ENCODE measurements around the gene GNG7.
A peak's percentile ranks its signal among the peaks of the same experiment; 100 is the strongest.
"Not testable (repeated sequence)": the region's sequence is repeated elsewhere in the genome, so short reads cannot be mapped to it uniquely, and the experiment has no call there.

Gene GNG7

GRCh38 chr19:2610637-2611482 lies 91.6 kb downstream of the GNG7 start:
- H3K27ac ChIP-seq: no peak overlapping the region
- peaks cover 74% of the 10 kb centered on the region for H4K20me1 ChIP-seq
- peaks cover 90% of the 10 kb centered on the region for H3K4me1 ChIP-seq
- peak overlapping the region; percentile 41; the same call in 1 of the 2 replicates for H3K9ac ChIP-seq
- peak overlapping the region; percentile 52 for H3K4me3 ChIP-seq
- no peaks in the 10 kb centered on the region for H3K27me3 ChIP-seq
- no peak for TF ChIP-seq Cebpa-rat (IDR thresholded peaks at IDR 0.05)
- H3K4me2 ChIP-seq: peak overlapping the region; percentile 89
- peaks cover 31% of the 10 kb centered on the region for H3K36me3 ChIP-seq
- H3K9me3 ChIP-seq: peaks cover 11% of the 10 kb centered on the region

- Histone ChIP-seq H3K9me3 (peaks cover 15% of the 10 kb centered on the region), H3K4me3 (no peak overlapping the region), H3K4me1 (peaks cover 78% of the 10 kb centered on the region), H3K36me3 (peaks cover 40% of the 10 kb centered on the region), H3K4me2 (peak overlapping the region; percentile 89), H3K27ac (no peak overlapping the region), H3K27me3 (no peaks in the 10 kb centered on the region), H4K20me1 (peaks cover 74% of the 10 kb centered on the region), H3K9ac (no peak overlapping the region)
- no peak for TF ChIP-seq Cebpa-rat (IDR thresholded peaks at IDR 0.05)
Observed at GRCh38 chr19:2609389-2610116, 92.9 kb downstream of the GNG7 start.

- not testable (repeated sequence) for H3K4me3 ChIP-seq, H3K9ac ChIP-seq
- H3K4me2 ChIP-seq: peak overlapping the region; percentile 89
Observed at GRCh38 chr19:2609034-2609388, 93.5 kb downstream of the GNG7 start.

GRCh38 chr19:2608602-2608922 lies 93.9 kb downstream of the GNG7 start:
- Histone ChIP-seq H3K27ac (no peak overlapping the region), H3K36me3 (peaks cover 38% of the 10 kb centered on the region), H3K27me3 (no peaks in the 10 kb centered on the region), H3K9ac (no peak overlapping the region), H3K4me3 (no peak overlapping the region), H4K20me1 (peaks cover 75% of the 10 kb centered on the region), H3K9me3 (peaks cover 12% of the 10 kb centered on the region; the same call in 1 of the 2 replicates), H3K4me2 (0 out of 2 replicates have a peak overlapping the region, but pooled peaks have one; percentile 89), H3K4me1 (peaks cover 74% of the 10 kb centered on the region)
- TF ChIP-seq Cebpa-rat (IDR thresholded peaks at IDR 0.05): no peak

More at GRCh38 chr19:2609034-2609388, 93.5 kb downstream of the GNG7 start:
- H3K27me3 ChIP-seq, H3K27ac ChIP-seq: not testable (repeated sequence)
- peaks cover 75% of the 10 kb centered on the region for H4K20me1 ChIP-seq
- peaks cover 12% of the 10 kb centered on the region; the same call in 1 of the 2 replicates for H3K9me3 ChIP-seq
- H3K4me1 ChIP-seq: peaks cover 74% of the 10 kb centered on the region
- H3K36me3 ChIP-seq: peaks cover 38% of the 10 kb centered on the region

GRCh38 chr19:2607712-2608601 lies 94.5 kb downstream of the GNG7 start:
- Histone ChIP-seq H3K27ac (no peak overlapping the region), H3K36me3 (peaks cover 44% of the 10 kb centered on the region), H3K4me3 (no peak overlapping the region), H3K4me1 (peaks cover 74% of the 10 kb centered on the region), H4K20me1 (peaks cover 75% of the 10 kb centered on the region), H3K9me3 (peaks cover 12% of the 10 kb centered on the region; the same call in 1 of the 2 replicates), H3K9ac (no peak overlapping the region), H3K27me3 (no peaks in the 10 kb centered on the region), H3K4me2 (no peak overlapping the region)
- TF ChIP-seq Cebpa-rat (IDR thresholded peaks at IDR 0.05): no peak

GRCh38 chr19:2606774-2607173 lies 95.7 kb downstream of the GNG7 start:
- peaks cover 45% of the 10 kb centered on the region for H3K36me3 ChIP-seq
- not testable (repeated sequence) for H3K9ac ChIP-seq, H3K27me3 ChIP-seq, H3K4me3 ChIP-seq, H3K4me2 ChIP-seq, H3K27ac ChIP-seq
- H3K9me3 ChIP-seq: peaks cover 12% of the 10 kb centered on the region; the same call in 1 of the 2 replicates
- peaks cover 75% of the 10 kb centered on the region for H4K20me1 ChIP-seq
- H3K4me1 ChIP-seq: peaks cover 63% of the 10 kb centered on the region

GRCh38 chr19:2605889-2606288 lies 96.6 kb downstream of the GNG7 start:
- not testable (repeated sequence) for H3K27me3 ChIP-seq, H3K9ac ChIP-seq, H3K27ac ChIP-seq, H3K4me3 ChIP-seq
- peaks cover 12% of the 10 kb centered on the region; the same call in 1 of the 2 replicates for H3K9me3 ChIP-seq
- H3K4me1 ChIP-seq: peaks cover 60% of the 10 kb centered on the region
- peaks cover 45% of the 10 kb centered on the region for H3K36me3 ChIP-seq
- H3K4me2 ChIP-seq: 0 out of 2 replicates have a peak overlapping the region, but pooled peaks have one; percentile 17
- H4K20me1 ChIP-seq: peaks cover 75% of the 10 kb centered on the region

- no peak overlapping the region for H3K4me3 ChIP-seq
Observed at GRCh38 chr19:2604747-2605329, 97.7 kb downstream of the GNG7 start.

GRCh38 chr19:2603334-2603733 lies 99.2 kb downstream of the GNG7 start:
- Histone ChIP-seq H3K4me2 (peak overlapping the region; percentile 17; the same call in 1 of the 2 replicates), H3K27me3 (no peaks in the 10 kb centered on the region), H3K4me3 (no peak overlapping the region), H3K27ac (no peak overlapping the region), H3K36me3 (peaks cover 38% of the 10 kb centered on the region), H4K20me1 (peaks cover 76% of the 10 kb centered on the region), H3K9ac (no peak overlapping the region), H3K9me3 (peaks cover 12% of the 10 kb centered on the region; the same call in 1 of the 2 replicates), H3K4me1 (peaks cover 59% of the 10 kb centered on the region)
- TF ChIP-seq Cebpa-rat (IDR thresholded peaks at IDR 0.05): no peak

More at GRCh38 chr19:2604747-2605329, 97.7 kb downstream of the GNG7 start:
- no peak overlapping the region for H3K27ac ChIP-seq
- peaks cover 60% of the 10 kb centered on the region for H3K4me1 ChIP-seq
- H3K9me3 ChIP-seq: peaks cover 12% of the 10 kb centered on the region; the same call in 1 of the 2 replicates
- no peak for TF ChIP-seq Cebpa-rat (IDR thresholded peaks at IDR 0.05)
- peaks cover 45% of the 10 kb centered on the region for H3K36me3 ChIP-seq
- H4K20me1 ChIP-seq: peaks cover 76% of the 10 kb centered on the region
- no peak overlapping the region for H3K4me2 ChIP-seq
- no peak overlapping the region for H3K9ac ChIP-seq
- H3K27me3 ChIP-seq: no peaks in the 10 kb centered on the region
